Left forelimb (tissue), 1 donor: ENCODE data around the gene ICE2.

ENCODE experiments used
- DNase-seq: peaks from one replicate; pipeline ENCODE4 v3.0.0-alpha.2; 2018; ENCODE audit warnings: low spot score

ICE2 gene, protein sequence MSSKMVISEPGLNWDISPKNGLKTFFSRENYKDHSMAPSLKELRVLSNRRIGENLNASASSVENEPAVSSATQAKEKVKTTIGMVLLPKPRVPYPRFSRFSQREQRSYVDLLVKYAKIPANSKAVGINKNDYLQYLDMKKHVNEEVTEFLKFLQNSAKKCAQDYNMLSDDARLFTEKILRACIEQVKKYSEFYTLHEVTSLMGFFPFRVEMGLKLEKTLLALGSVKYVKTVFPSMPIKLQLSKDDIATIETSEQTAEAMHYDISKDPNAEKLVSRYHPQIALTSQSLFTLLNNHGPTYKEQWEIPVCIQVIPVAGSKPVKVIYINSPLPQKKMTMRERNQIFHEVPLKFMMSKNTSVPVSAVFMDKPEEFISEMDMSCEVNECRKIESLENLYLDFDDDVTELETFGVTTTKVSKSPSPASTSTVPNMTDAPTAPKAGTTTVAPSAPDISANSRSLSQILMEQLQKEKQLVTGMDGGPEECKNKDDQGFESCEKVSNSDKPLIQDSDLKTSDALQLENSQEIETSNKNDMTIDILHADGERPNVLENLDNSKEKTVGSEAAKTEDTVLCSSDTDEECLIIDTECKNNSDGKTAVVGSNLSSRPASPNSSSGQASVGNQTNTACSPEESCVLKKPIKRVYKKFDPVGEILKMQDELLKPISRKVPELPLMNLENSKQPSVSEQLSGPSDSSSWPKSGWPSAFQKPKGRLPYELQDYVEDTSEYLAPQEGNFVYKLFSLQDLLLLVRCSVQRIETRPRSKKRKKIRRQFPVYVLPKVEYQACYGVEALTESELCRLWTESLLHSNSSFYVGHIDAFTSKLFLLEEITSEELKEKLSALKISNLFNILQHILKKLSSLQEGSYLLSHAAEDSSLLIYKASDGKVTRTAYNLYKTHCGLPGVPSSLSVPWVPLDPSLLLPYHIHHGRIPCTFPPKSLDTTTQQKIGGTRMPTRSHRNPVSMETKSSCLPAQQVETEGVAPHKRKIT

DNA sequence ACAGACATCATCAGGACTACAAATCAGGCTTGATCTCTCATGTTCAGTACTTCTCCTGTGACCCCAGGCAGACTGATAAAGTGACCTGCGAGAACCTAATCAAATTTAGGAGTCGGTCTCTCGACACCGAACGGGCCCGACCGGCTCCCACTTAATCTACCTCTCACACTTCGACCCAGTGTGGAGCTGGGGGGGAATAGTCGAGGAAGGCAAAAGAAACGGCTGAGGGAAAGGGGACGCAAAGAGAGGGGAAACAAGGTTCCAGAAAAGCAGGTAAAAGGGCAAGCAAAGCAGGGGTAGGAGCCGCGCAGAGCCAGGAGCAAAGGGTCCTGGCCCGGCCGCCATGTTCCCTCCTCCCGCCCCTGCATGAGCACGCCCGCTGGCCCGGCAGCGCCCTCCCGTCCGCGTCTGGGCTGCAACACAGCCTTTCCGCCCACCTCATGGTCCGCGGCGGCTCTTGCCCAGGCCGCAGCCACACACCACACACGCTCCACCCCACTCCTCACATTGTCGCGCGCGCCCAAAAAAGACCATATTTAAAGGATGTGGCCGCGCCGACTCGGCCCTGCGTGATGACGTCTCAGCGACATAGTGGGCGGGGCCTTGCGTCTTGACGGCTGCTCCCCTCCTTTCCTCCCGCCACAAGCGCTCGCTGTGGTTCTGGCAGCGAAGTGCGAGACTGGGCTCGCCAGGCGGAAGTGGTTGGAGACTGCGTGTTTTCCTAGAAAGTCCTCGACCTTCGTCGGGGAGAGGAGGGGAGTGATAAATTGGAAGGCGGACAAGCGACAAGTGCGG lies at the start of gene ICE2:
TSS of gene ICE2 (minus strand) at position 577 of the 795 bp plus-strand sequence. CDS start 1,165 bp downstream, outside the sequence.
- peak; percentile 99 for DNase-seq

DNA sequence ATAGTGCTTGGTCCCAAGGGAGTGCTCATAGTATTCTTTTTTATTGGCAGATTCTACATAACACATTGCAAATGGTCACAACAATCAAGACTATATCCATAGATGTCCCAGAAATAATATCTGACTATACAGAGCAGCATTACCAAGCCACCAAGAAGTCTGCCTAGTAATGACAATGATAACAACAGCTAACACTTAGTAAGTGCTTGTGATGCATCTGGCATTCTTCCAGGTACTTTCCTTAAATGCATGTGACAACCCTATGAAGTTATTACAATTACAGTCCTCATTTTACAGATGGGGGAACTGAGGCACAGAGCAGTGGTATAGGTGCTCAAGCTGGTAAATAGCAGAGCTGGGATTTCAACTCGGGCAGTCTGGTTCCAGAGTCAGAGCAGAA lies 49.6 kb upstream of the ICE2 start:
- no peak for DNase-seq

DNA sequence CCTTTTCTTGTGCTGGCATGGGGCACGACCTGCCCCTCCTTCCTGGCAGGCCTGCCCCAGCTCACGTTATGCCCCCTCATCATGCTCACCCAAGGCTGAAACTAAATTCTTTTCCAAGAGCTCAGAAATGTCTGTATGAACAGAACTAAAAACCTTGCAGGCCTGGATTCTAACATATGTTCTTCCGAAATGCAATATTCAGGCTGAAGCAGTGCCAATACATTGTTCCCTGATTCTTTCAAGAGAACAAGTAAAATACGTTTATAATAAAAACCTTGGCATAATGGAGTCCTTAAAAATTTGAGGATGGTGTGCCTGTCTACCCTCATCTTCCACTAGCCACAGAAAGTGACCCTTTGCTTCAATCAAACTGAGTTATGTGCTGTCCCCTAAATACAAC lies 48.5 kb upstream of the ICE2 start:
- no peak for DNase-seq

DNA sequence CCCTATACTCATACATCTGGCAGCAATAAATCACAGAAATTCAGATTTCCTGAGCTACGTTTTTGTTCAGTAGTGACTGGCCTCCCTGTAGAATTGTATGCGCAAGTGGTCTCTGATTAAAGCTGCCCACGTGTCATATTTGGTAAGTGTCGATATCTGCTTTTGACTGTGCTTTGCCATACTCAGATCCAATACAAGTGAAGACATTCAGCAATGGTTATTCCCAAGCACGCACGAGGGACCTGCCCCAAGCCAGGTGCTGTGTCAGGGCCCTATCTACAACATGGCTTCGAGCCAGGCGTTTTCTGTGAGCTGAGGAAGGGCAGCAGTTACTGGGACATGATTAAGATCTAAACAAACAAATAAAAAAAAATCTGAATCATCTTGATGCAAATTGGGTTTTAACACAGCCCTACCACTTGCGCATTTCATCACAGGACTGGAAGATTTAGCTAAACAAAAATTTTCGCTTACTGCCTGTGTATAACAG lies 47.2 kb upstream of the ICE2 start:
- DNase-seq = no peak

DNA sequence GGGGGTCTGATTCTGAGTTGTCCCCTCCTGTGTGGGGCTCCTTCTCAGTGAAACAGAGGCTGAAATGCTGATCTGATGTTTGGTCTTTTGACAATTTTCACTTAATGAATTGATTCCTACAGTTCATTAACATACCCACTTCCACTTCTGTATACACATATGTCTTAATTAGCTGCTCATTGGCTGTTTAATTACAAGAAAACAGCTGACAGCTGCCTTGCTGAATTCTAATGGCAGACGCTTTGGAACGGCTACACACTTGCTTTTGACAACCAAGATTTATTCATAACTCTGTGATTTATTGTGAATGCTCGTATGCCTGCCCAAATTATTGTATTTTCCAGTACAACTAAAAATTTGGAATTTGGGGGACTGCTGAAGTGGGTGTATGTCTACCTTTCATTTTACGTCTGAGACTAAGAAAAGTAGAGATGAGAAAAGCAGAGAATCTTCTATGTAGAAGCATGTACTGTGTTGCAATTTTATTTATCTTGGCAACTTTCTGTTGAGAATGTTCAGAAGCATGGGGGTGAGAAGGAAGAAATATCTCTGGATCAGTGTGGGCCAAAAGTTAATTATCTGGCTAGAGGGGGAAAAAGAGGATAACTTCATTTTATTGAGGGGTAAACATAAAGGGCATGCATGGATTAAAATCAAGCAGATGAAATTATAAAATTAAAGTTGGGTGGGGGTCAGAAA lies 46.5 kb upstream of the ICE2 start:
- DNase-seq = no peak

DNA sequence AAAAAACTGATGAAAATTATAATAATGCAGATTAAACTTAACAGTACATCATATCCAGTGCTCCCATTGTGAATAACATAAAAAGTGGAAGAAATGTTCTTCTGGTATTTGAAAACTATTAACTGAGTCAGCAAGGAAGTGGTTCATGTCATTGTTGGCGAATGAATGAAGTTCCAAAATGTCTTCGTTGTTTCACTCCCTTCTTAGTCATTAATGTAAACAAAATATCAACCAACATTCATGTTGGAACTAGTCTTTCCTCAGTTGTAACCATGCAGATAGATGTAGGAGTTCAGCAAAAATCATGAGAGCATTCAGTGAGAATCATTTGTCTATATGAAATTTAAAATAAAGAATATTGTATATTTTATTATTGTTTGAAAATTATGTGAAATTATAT lies 44.1 kb upstream of the ICE2 start:
- DNase-seq = no peak

DNA sequence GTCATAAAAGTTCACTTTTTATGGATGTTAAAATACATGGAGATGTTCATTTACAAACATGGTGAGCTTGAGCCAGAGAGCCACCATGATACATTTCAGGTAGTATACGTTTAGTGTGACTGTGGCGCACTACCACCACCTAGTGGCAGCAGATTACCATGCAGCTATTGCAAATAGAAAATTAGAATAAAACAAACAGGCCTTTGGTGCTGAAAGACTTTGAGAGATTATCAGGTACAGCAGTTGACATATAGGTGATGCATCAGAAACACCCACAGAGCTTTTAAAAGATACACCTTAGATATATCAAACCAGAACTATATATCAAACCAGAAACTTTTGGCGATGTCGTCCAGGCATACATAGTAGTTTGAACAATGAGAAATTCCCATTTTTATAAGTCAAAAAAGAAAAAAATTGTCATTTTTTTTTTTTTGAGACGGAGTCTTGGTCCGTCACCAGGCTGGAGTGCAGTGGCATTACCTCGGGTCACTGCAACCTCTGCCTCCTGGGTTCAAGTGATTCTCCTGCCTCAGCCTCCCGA lies 42.0 kb upstream of the ICE2 start:
- DNase-seq = no peak

DNA sequence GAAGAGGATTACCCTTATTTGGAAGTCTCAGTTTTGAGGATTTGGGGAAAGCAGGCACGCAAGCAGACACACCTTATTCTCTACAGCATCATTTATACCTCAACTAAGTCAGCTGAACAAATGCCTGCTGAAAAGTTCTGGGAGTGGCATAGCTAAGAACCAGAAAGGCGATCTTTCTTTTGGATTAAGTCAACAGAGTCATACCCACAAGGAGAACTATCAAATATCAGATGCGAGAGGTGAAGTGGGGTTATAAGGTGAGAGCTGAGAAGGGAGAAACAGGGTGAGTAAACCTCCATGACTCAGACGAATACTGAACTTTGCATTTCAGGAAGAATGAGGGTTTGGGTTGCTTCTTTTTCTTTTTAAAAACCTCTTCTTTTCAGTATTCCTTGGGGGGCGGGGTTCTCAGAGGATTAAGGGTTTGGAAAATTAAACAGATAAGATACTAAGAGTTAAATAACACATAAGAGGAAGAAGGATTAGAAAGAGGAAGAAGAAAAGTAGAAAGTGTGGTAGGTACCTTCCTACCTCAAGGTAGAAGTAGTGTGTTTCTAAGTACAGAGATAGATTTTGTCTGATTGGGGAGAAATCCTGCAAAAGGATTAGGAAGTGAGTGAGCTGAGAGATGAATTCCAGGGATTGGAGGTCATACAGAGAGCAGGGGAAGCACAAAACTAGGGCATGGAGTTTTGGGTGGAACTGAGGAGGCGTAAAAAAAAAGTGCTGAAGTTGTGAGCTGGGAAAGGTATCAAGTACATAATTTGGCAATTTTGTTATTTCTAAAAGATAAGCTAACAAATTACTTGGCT lies 41.3 kb upstream of the ICE2 start:
- no peak for DNase-seq

DNA sequence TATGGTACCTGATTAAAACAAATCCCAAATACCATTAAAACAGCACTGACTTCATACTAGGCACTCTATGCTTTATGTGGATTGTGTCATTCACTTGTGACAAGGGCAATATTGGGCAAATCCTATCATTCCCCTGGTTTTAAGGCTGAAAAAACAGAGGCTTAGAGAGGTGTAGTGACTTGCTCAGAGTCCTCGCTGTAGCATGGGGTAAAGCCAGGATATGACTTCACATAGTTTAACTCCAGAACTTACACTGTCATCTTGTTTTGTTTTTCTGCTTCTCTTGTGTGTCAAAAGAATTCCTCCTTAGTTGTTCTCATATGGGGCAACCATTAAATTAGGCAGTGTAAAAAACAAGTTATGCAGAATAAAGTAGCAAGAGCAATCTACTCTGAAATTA lies 40.3 kb upstream of the ICE2 start:
- DNase-seq = no peak

DNA sequence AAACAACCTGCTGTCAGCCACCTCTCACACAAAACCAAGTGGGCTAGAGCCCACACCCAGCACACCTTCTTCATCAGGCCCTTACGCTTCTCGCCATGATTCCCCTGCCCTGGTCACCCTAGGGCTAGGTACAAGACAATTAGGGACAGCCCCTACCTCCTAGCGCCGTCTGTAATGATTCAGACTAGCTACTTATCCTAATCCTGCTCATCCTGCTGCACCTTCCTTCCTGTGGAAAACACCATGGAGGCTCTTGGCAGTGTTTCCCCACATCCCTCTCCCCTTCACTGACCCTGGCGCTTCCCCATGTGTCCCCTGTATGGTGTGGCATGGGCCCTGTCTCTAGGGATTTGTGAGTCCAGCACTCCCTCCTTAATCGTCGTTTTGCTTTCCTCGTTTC lies 39.6 kb upstream of the ICE2 start:
- no peak for DNase-seq

DNA sequence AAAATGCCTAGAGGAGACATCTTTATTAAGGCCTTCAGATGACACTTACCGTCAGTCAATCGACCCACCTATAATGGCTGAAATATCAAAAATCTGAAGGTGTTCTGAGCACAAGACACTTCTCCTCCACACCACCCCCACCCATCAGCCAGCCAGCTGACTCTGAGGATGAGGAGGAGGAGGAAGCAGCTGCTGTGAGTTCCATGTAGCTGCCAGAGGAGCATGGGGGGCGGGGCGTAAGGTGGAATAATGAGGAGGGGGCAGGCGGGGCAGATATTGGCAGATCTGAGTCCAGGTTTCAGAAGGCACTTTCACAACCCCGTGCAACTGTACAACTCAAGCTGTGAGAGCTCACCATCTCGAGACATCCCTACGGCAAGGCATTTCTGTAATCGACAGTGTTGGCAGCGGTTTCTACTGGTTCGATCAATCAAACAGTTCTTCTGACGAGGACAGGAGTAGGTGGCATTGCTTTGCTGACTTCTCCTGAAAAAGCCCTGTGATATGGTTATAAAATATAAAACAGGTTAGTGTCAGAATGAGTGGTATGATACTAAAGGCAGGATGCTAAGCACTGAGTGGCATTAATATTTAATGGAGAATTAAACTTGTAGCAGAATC lies 35.4 kb upstream of the ICE2 start:
- no peak for DNase-seq

DNA sequence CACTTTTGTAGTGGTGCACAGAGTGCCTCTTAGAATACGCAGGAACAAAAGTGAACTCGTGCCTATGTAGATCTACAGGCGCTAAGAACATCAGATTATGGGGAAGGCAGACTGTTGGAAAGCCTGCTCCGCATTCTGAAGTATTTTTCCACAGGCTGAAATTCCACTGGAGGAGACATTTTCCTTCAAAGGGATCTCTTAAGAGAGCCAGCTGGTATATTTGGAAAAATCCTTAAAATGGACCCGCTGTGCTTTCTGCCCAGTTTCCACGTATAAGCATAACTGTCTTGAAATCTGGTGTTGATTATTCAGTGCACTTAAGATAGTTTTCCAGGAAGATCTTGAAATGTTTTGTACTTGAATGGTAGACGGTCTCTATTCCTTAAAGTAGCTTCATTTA lies 34.7 kb upstream of the ICE2 start:
- DNase-seq = no peak

DNA sequence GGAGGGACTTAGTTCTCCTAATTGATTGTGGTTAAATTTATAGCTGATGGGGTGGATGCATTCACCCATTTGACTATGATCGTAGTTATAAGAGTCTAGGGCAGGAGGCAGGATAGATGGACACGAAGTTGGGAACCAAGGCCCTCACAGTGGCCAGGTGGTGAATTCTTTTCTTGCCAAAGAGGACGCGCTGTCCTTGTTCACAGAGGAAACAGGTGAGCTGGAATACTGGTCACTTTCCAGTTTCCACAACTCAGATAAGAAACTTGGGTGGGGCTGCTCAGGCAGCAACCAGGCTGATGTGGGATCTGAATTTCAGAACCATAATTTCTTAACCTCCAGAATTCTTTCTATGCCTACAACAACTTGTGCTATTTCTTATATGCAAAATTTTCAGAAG lies 34.0 kb upstream of the ICE2 start:
- no peak for DNase-seq

DNA sequence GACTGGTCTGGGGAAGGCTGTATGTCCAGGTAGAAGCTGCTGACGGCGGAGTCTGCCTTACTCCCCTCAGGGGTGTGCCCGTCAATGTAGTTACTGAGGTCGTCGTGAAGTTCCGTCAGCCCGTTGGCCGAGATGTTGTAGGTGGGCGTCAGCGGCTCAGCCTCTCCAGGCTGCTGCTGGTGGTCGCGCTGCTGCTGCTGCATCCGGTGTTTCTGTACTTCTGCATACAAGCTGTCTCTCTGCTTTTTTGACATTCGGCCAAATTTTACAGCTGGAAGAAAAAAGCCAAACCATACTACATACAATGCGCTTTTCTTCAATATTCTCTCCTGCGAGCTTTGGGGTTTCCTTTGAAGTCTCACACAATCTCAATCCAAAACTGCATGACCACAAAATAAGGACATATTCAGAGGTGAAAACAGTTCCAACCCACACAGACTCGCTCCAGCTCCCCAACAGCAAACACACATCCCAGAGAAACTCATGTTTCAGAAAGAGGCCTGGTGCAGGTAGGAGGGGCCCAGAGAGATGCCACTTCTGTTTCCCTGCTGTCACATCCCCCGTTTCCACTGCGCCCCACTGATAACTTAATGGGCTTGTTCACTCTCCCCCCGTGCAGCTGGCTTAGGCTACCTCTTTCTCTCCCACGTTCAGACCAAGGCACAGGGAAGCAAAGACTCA lies 32.5 kb upstream of the ICE2 start:
- DNase-seq = no peak

DNA sequence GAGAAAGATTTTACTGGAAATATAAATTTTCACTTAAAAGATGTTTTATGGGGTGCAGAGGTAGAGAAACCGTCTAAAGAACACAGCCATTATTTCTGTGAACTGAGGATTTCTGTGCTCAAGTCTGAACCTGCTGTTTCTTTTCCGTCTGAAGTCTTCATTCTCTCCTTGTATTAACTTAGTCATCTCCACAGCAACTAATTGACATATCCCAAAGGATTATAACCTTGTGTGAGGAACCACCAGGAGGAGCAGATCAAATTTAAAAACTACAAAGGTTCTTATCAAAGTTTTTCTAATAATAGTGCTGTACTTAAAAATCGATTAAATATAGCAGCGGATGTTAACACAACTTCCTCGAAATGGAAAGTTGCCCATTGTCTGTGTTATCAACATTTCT lies 31.1 kb upstream of the ICE2 start:
- DNase-seq = no peak

DNA sequence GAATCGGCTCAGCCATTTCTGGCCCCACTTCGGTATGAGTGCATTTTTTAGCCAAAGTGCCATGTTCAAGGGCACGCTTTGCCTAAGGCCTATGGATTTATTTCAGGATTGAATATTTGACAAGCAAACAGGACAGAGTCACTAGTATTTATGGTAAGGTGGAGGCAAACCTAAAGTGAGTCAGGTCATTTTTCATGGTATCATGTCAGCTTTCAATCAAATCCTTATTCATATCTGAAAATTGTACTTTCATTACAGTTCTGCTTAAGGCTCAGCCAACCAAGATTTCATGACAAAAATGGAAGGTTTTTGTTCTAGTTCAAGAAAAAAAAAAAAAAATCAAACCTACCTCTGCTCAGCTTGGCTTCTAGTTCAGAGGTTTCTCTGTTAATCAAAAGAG lies 30.5 kb upstream of the ICE2 start:
- no peak for DNase-seq

DNA sequence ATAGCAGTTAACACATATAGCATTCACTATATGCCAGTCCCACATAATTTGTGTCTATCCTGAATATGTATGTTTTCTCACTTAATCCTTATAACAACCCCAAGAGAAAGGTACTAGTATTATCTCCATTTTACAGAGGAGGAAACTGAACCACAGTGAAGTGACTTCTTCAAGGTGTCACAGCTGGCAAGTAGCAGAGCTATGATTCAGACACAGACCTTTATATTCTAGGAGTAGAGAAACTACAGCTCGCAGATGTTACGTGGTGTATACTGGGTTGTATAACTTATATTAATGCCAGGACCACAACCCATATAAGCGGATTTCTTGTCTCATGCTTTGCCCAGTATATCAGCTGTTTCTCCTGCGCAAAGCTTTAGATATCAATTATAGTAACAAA lies 29.5 kb upstream of the ICE2 start:
- no peak for DNase-seq

DNA sequence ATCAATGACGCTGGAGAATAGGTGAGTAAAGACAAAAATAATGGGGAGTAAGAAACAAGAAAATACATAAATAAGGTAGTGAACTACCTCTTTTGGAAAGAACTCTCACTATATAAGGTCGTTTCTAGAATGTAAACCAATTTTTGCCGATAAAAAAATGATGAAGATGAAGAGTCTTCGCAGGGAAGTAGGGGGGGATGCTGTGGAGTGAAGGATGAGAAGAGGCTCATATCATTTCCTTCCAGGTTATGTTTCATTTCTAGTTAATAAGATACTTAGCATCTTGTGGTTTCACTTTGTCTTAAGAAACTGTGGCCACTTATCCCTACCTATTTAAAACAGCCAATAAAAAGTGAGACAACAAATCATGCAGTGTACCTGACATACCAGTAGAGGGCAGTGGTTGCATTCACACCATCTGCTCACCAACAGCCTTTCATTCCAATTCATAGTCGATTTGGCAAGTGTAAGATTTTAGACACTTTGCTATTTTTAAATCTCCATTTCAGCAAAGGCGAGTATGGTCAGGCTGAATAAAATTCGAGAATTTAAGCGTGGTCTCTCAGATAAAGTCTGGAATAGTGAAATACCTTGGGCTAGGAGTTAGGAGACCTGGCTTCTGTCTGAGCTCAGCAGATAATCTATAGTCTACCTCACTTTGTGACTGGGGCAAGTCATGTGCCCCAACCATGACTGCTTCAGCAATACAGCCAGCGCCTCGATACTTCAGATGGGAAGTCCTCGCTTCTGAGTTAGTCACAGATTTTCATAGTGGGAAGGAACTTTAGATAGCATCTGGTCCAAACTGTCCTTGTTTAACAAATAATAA lies 28.9 kb upstream of the ICE2 start:
- DNase-seq = no peak
